ENCODE data around the gene EPHB6.

The EPHB6 gene

GRCh38 chr7:142865766-142866165 lies 10.9 kb downstream of the EPHB6 start:
- no peak for DNase-seq

- no peak for DNase-seq
Observed at GRCh38 chr7:142866361-142867096, 11.7 kb downstream of the EPHB6 start.

- DNase-seq: no peak
Observed at GRCh38 chr7:142867097-142867378, 12.2 kb downstream of the EPHB6 start.

GRCh38 chr7:142867398-142868187 lies 12.7 kb downstream of the EPHB6 start:
- no peak for DNase-seq

- DNase-seq: peak; percentile 47
Observed at GRCh38 chr7:142868188-142868985, 13.5 kb downstream of the EPHB6 start.

GRCh38 chr7:142868986-142869415 lies 14.1 kb downstream of the EPHB6 start:
- no peak for DNase-seq

GRCh38 chr7:142869434-142869833 lies 14.6 kb downstream of the EPHB6 start:
- no peak for DNase-seq

GRCh38 chr7:142870147-142870559 lies 15.3 kb downstream of the EPHB6 start:
- DNase-seq: no peak

- peak; percentile 49 for DNase-seq
Observed at GRCh38 chr7:142870566-142871259, 15.8 kb downstream of the EPHB6 start.

- peak; percentile 47 for DNase-seq
Observed at GRCh38 chr7:142871260-142872105, 16.6 kb downstream of the EPHB6 start.

GRCh38 chr7:142872106-142872675 lies 17.3 kb downstream of the EPHB6 start:
- DNase-seq: peak; percentile 30

- DNase-seq: peak; percentile 64
Observed at GRCh38 chr7:142873281-142873784, 18.5 kb downstream of the EPHB6 start.

- DNase-seq: no peak
Observed at GRCh38 chr7:142873871-142874270, 19.0 kb downstream of the EPHB6 start.

GRCh38 chr7:142874409-142874808 lies 19.5 kb downstream of the EPHB6 start:
- DNase-seq: no peak

GRCh38 chr7:142874837-142875236 lies 20.0 kb downstream of the EPHB6 start:
- DNase-seq: no peak

- no peak for DNase-seq
Observed at GRCh38 chr7:142875456-142875855, 20.6 kb downstream of the EPHB6 start.

GRCh38 chr7:142876236-142876960 lies 21.5 kb downstream of the EPHB6 start:
- no peak for DNase-seq

GRCh38 chr7:142876991-142877910 lies 22.4 kb downstream of the EPHB6 start:
- no peak for DNase-seq

GRCh38 chr7:142878315-142878714 lies 23.4 kb downstream of the EPHB6 start:
- no peak for DNase-seq

GRCh38 chr7:142879060-142879459 lies 24.2 kb downstream of the EPHB6 start:
- no peak for DNase-seq

Measured in activated CD8-positive, alpha-beta memory T cell treated with anti-CD3 and anti-CD28 coated beads for 24 hours (primary cell).